NCI-H187 treated with DMSO at 0.1 percent for 48 hours (cell line): ENCODE results near the gene LSMEM2.
"Not testable (repeated sequence)": the region's sequence is repeated elsewhere in the genome, so short reads cannot be mapped to it uniquely, and the experiment has no call there.

Experiments used
- DNase-seq: peaks from one replicate; lab custom pipeline; 2025; lab: John Stamatoyannopoulos, UW

LSMEM2 gene

DNA sequence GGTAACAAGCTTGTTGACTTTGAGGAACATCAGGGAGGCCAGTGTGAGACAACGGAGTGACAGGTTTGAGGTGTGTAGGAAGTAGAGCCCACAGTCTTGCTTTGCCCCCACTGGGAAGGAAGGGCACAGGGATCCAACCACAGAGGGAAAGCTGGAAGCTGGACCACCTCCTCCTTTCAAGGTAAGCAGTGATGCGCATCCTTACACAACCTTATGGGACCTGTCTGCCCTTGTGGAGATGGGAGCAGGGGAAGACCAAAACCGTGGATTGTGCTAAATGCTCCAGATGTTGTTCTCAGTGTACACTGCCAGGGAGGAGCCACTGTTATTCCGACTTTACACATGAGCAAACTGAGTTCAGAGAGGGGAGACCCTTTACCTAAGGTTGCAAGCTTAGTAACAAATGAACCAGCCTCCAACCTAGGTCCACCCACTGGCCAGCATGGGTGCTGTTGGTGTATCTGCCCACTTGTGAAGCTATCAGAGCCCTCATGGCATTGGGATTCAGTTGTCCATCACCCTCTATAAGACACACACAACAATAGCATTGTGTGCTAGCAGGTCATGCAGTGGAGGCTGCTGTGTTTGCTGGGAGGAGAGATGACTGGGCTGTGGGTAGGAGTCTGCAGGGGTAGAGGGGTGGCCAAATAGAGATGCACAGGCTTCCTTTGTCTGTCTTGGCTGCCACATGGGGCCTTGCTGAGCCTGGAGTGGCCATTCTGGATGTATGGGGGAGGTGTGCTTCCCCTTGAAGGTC, 586 bp upstream of the LSMEM2 start:
- DNase-seq, result no peak

DNA sequence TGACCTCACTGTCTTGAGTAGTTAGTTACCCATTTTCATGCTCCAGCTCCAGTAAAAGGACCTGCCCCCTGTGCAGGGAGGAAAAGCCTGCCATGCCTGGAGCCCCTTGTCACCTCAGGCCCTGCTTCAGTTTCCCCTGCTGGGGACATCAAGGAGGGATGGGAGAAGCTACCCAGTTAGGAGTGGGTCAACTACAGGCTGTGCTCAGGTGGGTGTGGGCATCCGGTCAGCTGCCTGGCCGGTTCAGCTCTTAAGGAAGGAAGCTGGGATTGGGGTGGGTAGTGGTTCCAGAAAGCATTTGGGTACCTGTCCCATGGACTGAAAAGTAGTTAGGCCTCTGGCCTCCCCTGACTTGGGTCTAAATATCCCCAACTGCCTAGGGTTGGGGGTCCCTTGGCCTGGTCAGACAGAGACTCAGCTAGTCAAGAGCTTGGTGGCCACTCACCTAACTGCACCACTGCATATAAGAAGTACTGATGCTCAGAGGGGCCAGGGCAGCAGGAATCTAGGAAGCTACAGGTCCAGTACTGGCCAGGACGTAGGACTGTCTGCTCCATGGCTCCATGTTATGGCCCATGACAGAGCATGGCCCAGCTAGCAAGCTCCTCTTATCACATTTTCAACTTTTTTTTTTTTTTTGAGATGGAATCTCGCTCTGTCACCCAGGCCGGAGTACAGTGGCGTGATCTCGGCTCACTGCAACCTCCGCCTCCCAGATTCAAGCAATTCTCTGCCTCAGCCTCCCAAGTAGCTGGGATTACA, 549 bp downstream of the LSMEM2 start:
- DNase-seq, result no peak

DNA sequence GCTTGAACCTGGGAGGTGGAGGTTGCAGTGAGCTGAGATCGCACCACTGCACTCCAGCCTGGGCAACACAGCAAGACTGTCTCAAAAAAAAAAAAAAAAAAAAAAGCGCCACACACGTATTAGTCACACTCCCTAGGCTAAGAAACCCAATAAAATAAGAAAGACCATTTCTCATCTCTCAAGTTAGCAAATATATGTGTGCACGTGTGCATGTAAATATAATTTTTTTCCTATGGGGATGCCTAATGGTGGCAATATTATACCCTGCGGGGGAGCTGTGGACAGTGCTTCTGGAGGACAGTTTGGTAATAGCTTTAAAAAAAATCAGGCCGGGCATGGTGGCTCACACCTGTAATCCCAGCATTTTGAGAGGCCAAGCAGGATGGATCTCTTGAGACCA, 5.2 kb downstream of the LSMEM2 start:
- not testable (repeated sequence) for DNase-seq

DNA sequence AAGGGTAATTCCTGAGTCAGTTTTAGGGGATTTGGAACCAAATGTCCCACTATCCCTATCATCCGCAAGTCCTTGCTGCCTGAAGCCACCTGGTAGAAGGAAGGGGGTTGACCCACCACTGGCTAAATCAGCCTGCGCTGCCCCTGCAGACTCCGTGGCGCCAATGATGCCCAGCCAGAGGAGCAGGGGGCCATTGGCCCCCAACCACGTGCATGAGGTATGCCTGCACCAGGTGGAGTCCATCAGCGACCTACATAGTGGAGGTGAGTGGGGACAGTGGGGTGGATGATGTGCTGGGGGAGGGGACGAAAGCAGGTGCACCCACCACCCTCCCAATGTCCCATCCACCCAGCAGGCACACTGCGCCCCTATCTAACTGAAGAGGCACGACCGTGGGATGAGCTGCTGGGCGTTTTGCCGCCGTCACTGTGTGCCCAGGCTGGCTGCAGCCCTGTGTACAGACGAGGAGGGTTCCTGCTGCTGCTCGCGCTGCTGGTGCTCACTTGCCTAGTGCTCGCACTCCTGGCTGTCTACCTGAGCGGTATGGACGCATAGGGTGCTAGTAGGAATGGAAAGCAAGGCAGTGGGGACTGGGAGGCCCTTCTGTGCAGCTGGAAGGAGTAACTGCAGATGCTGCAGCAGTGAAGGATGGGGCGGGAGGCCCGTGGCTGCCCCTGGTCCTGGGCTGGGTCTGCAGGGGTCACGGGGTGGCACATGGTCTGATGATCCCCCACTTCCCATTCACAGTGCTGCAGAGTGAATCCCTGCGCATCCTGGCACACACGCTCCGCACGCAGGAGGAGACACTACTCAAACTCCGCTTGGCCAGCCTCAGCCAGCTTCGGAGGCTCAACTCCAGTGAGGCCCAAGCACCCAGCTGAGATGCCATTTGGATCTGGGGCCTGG, 7.7 kb downstream of the LSMEM2 start:
- DNase-seq, result no peak

DNA sequence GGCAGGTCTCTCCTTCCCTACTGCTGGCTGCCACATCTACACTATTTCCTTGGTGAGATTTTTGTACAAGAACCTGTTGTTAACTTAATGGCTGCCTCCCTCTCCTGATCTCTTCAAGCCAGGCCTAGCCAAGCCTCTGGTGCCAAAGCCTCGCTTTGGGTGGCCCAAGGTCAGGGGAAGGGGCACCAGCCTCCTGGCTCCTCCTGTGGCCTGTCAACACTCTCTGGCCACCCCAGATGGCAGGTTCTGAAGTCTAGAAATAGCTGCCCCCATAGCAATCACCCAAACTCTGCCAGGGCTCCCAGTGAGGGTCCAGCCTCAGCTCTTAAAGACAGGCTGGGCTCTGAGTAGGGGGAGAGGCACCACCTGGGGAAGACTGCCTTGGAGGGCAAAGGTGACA, 8.4 kb downstream of the LSMEM2 start:
- no peak for DNase-seq

DNA sequence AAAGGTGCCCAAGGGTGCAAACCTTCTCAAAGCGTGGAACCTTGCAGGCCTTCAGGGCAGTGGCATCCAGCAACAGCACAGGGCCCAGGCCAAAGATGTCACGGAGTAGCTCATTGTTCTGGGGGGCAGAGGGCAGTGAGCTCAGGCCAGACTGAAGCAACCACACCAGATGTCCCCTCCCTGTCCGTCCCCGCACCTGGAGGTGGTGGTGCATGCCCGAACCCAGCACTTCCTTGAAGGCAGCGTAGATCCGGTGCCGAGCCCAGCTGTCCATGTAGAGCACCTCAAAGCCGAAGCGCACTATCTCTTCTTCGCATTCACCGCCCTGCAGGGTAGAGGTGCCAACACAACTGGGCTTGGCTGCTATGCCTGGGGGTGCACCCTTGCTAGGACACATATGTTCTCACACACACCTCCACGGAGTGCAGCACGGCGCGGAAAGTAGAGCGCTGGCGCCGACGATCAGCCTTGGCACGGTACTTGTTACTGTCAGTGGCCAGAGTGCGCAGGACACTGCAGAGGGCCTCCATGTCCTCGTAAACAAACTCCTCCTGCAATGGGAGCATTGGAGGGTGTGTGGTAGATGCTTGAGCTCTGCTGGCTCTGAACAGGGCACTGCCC, 9.6 kb downstream of the LSMEM2 start:
- DNase-seq, result no peak

DNA sequence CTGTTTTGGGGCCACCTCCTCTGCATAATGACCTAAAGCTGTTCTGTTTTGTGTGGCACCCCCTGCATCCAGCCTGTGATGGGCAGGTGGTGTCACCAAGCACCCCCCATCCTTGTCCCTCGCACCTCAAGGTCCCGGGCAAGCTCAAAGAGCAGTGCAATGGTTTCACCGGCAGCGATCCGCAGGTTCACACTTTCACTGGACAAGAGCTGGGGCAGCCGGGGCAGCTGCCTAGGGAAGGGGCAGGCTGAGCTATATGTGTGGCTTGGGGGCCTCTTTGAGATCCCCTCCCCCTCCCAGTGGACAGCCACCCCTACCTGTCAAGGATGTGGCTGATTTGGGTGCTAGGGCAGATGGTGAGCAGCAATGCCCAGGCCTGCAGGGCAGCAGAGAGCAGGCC, 10.2 kb downstream of the LSMEM2 start:
- no peak for DNase-seq

DNA sequence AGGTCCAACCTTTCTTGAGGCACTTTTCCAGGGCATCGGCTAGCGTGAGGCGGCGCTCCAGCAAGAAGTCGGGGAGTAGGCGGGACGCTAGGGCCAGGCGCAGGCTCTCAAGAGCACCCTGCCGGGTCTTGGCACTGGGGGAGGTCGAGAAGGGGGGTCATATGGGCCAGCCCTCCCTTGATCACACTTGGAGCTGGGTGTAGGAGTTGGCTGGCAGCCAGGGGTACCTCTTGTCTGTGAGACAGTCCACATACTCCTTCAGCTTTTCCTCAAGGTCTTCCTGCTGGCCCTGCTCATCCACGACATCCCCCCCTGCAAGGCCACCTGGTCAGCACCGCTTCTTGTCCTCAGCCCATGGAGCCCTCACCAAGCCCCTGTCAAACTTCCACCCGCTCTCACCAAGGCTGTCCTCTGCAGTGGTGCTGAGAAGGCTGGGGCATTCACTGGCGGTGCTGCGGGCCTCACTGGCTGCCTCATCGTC, 11.3 kb downstream of the LSMEM2 start:
- DNase-seq, result no peak

DNA sequence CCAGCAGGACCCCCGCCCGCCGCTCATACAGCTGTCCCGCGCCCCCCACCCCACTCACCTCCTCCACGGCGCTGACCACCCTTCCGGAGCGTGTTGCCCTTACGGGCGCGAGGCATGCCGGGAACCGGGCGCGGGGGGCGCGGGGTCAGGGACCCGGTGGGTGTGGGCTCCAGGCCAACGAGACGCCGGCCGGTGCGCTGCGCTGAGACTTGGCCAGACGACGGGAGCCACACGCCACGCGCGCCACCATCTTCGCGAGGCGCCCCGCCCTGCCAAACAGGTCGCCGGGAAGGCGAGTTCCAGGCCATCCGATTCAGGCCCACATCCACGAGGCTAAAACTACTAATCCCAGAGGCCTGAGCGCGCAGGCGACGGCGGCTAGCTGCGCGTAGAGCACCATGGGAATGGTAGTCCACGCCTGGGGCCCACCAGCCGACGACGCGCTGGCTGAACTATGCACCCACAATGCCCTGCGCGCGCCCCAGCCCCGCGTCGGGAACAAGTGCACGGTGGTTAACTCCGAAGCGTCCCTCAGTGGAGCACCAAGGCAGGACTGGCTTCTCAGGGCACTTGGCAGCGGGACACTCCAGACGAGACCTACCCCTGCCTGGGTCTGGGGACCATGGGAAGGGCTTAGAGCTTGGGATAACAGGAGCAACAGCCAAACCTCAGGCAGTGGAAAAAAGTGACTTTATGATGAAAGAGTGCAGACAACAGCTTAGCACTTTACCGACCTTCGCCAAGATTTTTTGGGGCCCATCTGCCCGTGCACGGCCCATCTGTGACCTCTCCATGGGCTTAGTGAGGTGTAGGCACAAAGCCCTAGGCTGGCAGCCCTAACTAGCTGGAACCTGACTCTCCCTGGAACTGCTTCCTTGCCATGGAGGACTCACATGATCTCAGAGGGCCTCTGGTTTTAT, 13.5 kb downstream of the LSMEM2 start, which contains the start of gene IFRD2:
Gene IFRD2 (minus strand): TSS at position 271 of the 920 bp plus-strand sequence. CDS start 155 bp downstream, at position 116.
- DNase-seq, result peak; percentile 17

DNA sequence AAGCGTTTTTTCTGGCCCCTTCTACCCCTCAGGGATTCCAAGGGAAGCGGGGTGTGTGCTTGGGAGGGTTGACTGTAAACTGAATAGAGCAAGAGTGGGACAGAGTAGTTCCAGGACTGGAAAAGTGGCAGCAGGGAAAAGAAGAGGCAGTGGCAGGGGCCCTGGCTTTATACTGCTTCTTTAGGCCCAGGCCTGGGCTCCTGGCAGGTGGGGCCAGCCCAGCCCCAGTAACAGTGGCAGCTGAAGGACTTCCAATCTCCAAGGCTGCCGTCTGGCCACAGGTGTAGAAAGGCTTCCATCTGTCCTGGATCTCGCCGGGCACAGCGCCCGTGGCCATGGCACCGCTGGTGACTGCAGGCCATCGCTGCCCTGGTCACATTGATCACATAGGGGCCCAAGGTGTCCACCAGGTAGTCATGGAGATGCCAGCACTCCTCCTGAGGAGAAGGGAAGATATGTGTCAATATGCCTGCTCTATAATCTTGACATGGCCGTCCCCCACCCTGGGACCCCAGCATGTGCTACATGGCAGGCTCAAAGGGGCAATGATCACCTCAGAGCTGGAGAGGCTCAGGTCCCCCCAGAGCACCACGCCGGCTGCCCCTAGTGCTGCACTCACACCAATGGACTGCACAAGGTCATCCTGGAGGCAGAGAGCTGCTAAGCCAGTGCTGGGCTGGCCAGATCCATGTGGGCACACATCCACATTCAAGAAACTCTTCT, 14.4 kb downstream of the LSMEM2 start:
- DNase-seq, result no peak

DNA sequence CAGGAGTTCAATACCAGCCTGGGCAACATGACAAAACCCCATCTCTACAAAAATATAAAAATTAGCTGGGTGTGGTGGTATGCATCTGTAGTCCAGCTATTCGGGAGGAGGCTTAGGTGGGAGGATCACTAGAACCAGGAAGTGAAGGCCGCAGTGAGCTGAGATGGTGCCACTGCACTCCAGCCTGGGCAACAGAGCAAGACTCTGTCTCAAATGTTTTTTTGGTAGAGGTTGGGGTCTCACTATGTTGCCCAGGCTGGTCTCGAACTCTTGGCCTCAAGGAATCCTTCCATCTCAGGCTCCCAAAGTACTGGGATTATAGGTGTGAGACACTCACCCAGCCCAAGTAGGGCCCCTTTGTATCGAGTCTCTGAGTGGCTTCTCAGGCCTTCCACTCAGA, 15.2 kb downstream of the LSMEM2 start:
- no peak for DNase-seq

DNA sequence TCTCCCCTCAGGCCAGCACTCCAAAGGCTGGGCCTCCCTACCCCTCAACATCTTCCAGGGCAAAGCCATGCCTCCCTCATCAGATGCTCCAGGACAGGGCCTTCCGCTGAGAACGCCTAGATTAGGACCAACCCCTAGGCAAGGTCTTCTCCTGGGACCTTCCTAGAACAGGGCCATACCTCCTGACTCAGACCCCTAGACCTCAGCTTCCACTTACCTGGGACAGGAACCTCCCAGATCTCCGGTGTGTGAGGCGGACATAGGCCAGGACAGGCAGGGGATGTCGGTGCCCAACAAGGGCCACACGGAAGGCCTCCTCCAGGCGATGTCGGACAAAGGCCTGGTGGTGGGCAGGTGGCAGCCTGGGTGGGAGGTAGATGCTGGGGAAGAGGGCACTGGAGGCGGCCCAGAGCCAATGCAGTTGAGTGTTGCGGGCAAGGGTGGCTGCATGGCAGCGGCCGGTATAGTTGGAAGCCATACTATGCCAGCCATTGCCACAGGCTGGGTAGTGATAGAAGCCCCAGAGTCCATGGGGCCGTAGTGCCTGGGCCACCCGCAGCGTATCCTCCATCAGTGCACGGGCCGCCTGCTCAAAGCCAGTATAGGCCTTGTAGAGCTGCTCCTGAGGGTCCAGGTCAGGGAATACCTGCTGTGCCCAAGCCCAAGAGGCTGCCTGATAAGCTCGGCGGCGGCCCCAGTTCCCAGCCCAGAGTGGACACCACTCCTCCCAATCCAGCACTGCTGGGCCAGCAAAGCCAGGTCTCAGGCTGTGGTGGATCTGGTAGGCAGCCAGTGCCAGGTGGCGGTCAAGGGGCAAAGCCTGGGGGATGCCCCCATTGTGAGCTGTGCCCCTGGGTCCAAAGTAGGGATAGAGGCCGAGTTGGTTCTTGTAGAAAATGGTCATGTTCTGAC, 15.9 kb downstream of the LSMEM2 start:
- no peak for DNase-seq

DNA sequence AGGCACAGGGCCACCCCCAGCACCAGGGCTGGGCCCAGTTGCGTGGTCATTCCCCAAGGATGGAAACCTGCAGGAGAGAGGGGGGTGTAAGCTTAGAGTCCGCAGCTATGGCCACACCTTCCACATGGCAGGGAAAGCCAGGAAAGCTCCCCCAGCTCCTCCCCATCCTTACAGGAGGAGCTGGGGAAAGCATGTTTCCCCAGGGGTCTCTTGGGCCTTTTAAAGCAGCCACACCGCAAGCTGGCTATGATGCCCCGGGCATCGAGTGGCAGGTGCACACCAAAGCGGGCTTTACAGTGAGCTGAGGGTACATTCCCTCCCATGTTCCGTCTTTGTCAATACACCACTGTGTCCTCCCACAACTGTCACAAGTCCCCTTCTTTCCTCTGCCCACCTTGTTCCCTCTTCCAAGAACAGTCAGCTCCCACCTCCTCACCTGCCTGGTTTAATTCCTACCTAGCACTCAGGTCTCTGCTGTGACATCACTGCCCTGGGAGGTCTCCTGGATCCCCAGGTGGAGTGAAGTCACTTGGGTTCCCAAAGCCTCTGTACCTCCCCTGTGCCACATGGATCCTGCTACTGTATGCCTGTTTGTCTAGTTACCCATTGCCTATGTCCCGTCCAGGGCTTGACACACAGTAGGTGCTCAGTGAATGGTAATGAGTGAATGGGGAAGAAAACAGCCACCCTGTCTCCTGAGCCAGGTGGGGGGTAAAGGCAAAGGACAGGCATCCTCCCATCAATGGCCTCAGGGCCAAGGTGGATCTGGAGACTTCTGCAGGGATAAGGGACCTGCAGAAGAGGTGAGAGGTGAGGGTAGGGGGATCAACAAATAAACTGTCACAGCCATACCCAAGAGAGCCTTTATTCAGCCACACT, 16.9 kb downstream of the LSMEM2 start:
- DNase-seq, result no peak

DNA sequence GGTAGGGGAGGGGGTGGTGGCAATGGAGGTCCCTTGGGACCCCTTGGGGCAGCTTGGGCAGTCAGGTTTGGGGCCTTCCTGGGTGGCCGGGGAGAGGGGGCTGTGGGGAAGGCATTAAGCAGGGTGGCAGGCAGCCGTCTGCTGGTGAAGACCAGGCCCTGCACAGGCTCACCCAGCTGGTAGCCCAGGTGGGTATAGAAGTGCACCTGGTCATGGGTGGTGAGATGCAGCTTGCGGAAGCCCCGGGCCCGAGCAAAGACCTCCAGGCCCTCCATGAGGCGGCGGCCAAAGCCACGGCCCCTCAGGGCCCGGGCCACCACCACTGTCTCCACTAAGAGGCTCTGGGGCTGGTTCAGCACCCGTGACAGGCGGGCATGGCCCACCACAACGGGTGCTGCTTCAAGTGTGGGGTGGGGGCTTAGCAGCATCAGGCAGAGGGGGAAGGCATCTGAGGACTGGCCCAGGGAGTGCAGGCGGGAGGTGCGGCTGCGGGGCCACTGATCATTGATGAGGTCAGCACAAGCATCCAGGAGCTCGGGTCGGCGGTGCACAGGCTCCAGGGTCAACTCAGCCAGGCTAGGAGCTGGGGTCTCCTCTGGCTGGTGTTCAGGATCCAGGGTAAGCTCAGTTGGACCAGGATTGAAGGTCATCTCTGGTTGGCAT, 18.0 kb downstream of the LSMEM2 start:
- DNase-seq, result no peak

DNA sequence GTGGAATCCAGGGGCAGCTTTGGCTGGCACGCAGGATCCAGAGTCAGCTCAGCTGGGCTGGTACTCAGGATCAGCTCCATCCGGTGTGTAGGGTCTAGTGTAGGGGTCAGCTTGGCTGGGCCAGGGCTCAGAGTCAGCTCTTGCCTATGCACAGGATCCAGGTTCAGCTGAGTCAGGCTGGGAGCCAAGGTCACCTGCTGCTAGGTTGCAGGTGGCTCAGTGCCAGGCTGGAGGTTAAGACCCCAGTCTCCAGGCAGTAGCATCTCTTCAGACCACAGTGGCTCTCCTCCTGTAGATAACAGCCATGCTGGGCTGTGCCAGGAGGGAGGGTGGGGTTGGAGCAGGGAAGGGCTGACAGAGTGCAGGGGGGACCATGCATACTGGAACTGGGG, 18.5 kb downstream of the LSMEM2 start:
- no peak for DNase-seq

DNA sequence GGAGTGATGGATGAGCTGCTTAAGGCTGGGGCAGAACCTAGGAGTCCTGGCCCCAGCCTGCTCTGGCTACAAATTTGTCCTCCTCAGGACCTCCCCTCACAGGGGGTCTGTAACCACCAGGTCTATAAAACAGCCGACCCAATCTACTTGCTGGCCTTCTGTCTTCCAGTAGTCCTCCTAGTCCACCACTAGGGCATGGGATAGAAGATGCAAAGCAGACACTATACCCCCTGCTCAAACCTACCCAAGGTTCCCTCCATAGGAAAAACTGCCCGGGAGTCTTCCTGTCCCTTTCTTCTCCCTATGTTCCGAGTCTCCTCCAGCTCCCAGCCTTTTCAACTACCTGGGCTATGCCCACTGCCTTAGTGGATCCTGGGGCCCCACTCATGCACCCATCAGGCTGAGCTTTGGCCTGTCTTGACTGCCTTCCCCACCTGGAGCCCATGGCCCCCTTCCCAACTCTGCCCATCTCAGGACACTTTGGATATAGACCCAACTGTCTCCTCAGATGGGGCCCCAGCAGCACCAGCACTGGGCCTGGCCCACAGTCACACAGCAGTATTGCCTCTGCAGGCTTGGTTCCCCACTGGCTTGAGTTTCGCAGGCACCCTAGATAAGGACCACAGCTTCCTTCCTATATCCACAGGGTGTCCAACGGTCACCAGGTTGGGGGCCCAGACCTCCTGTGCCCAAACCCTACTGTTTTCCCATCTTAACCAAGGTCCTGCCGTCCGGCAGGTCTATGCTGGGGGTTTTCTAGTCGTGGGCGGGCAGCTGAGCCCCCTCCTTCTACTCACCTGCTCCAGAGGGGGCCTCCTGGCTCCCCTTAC, 19.2 kb downstream of the LSMEM2 start:
- DNase-seq, result no peak
